K562 (cell line): ENCODE data around the gene COL6A1. TPM values are rescaled to one million over a fixed set of nuclear protein-coding genes. Genes with fewer than 3 reads are reported as not detected.

Source experiments
- ATAC-seq: fragments of 200-7000 bp; cut with Tn5 transposase; 3 replicates; pipeline ENCODE4 v1.9.1; 2020; ENCODE audit warnings: moderate library complexity
- BruUV-seq: library from RNA; stranded (reverse); fragments of 400-500 nt; replicated peaks from 2 replicates; lab custom pipeline; 2021; lab: Mats Ljungman, UMichigan
- CTCF ChIA-PET: fragments of 300-600 bp; formaldehyde crosslinking; extraction: SDS; loops from one replicate; lab custom pipeline; 2021; ENCODE audit warnings: low intra/inter-chr PET ratio; lab: Yijun Ruan, JAX
- POLR2A ChIA-PET: fragments of 300-600, 350-650 bp; sonication (Branson Sonifier 250); formaldehyde crosslinking; extraction: SDS; loops from one replicate; lab custom pipeline; 2021; ENCODE audit warnings: antibody characterized with exemption, inconsistent platforms; lab: Yijun Ruan, JAX
- DNase-seq, 4 experiments: peaks; one replicate each; pipeline versions ENCODE4 v3.0.0 to v3.0.0-alpha.2; 2011 to 2018; ENCODE audit warnings: low spot score in 3 of 4, mixed read lengths in 3 of 4; ENCODE audit errors: extremely low read depth in 1 of 4
- FAIRE-seq: peaks from 2 replicates; lab custom pipeline; 2011; peaks lifted over from hg19 to GRCh38; lab: Jason Lieb, UNC
- H2AFZ ChIP-seq: 2 replicates; pipeline ENCODE4 v1.6.0; 2011; ENCODE audit warnings: low read depth, low read length, control low read depth, inconsistent platforms
- H3K27ac ChIP-seq: fragments of 200-600 bp; 3 replicates; pipeline ENCODE4 v1.8.0; 2011; ENCODE audit warnings: low read depth, mild to moderate bottlenecking, control low read depth, inconsistent platforms, low read length, moderate library complexity, mixed read lengths; ENCODE audit errors: extremely low read depth
- H3K27me3 ChIP-seq, 2 experiments: fragments of 300-600 bp in 1 of 2; 2 replicates in 1 of 2; 3 replicates in 1 of 2; pipeline versions ENCODE4 v1.6.0 to v1.8.0; 2011; ENCODE audit warnings: inconsistent platforms in 2 of 2, low read length in 2 of 2, mild to moderate bottlenecking in 1 of 2, mixed read lengths in 1 of 2, moderate library complexity in 1 of 2; ENCODE audit not compliant: control insufficient read depth in 2 of 2, insufficient read depth in 2 of 2
- H3K36me3 ChIP-seq: fragments of 300-600 bp; 3 replicates; pipeline ENCODE4 v1.8.0; 2011; ENCODE audit warnings: mild to moderate bottlenecking, low read length, inconsistent platforms; ENCODE audit not compliant: control insufficient read depth, insufficient read depth
- H3K4me1 ChIP-seq, 2 experiments: fragments of 200-600 bp in 1 of 2; replicated peaks in 1 of 2; 2 replicates in 1 of 2; 3 replicates in 1 of 2; pipeline versions ENCODE4 v1.5.1 to v1.8.0; 2011; ENCODE audit warnings: inconsistent platforms in 2 of 2, low read length in 2 of 2, mild to moderate bottlenecking in 1 of 2, mixed read lengths in 1 of 2, moderate library complexity in 1 of 2; ENCODE audit not compliant: control insufficient read depth in 2 of 2, insufficient read depth in 2 of 2
- H3K4me2 ChIP-seq: 2 replicates; pipeline ENCODE4 v1.6.1; 2011; ENCODE audit warnings: low read length, control low read depth, inconsistent platforms, mixed read lengths; ENCODE audit not compliant: insufficient read depth
- H3K4me3 ChIP-seq: fragments of 200-600 bp; sonication (generic), shearing (Covaris generic); 2 replicates; pipeline ENCODE4 v1.5.1; 2016; ENCODE audit warnings: control low read depth, inconsistent platforms
- H3K79me2 ChIP-seq: fragments of 200-600 bp; 3 replicates; pipeline ENCODE4 v1.8.0; 2011; ENCODE audit warnings: low read length, inconsistent platforms; ENCODE audit not compliant: control insufficient read depth, insufficient read depth
- H3K9ac ChIP-seq, 2 experiments: 2 replicates each; pipeline versions ENCODE4 v1.6.0 to v1.6.1; 2011; ENCODE audit warnings: low read depth in 2 of 2, low read length in 2 of 2, control low read depth in 1 of 2, inconsistent platforms in 1 of 2, mild to moderate bottlenecking in 1 of 2, mixed read lengths in 1 of 2; ENCODE audit not compliant: insufficient read depth in 1 of 2
- H3K9me1 ChIP-seq: one replicate; pipeline ENCODE4 v1.6.0; 2011; ENCODE audit warnings: inconsistent platforms, mild to moderate bottlenecking, low read length, moderate library complexity; ENCODE audit not compliant: control insufficient read depth, insufficient read depth
- H3K9me3 ChIP-seq: replicated peaks from 2 replicates; pipeline ENCODE4 v1.5.1; 2011; ENCODE audit warnings: low read depth, low read length, inconsistent platforms; ENCODE audit not compliant: control insufficient read depth, insufficient read depth
- H4K20me1 ChIP-seq: replicated peaks from 2 replicates; pipeline ENCODE4 v1.6.1; 2011; ENCODE audit warnings: low read length, inconsistent platforms, mixed read lengths; ENCODE audit not compliant: control insufficient read depth, insufficient read depth
- COPS2 ChIP-seq: fragments of 450-650 bp; conservative IDR thresholded peaks from 2 replicates; pipeline ENCODE4 v1.6.1; 2016; ENCODE audit warnings: mild to moderate bottlenecking, moderate library complexity
- KAT8 ChIP-seq: fragments of 450-650 bp; IDR thresholded peaks from 2 replicates; pipeline ENCODE4 v1.6.1; 2016; ENCODE audit warnings: low read depth, mild to moderate bottlenecking
- PHB2 ChIP-seq: fragments of 450-650 bp; IDR thresholded peaks from 2 replicates; pipeline ENCODE4 v1.6.1; 2017; ENCODE audit warnings: low read depth
- POLR2B ChIP-seq: fragments of 450-650 bp; IDR thresholded peaks from 2 replicates; pipeline ENCODE4 v1.6.1; 2018; ENCODE audit warnings: low read depth; ENCODE audit not compliant: partially characterized antibody
- POLR3A ChIP-seq: IDR thresholded peaks from 2 replicates; pipeline ENCODE4 v1.6.1; 2011; ENCODE audit warnings: borderline replicate concordance, mild to moderate bottlenecking, moderate library complexity; ENCODE audit not compliant: insufficient read length, insufficient read depth; ENCODE audit errors: extremely low read depth
- SRSF7 ChIP-seq: fragments of 200-400 bp; formaldehyde crosslinking; optimal IDR thresholded peaks from 2 replicates; pipeline ENCODE3; 2017; ENCODE audit warnings: mild to moderate bottlenecking, low read depth, low read length
- TAF1 ChIP-seq: IDR thresholded peaks from 2 replicates; pipeline ENCODE4 v1.6.1; 2011; ENCODE audit warnings: mild to moderate bottlenecking, low read length, moderate library complexity; ENCODE audit not compliant: insufficient read depth, control insufficient read depth, severe bottlenecking; ENCODE audit errors: extremely low read depth
- TARDBP ChIP-seq: fragments of 450-650 bp; IDR thresholded peaks from 2 replicates; pipeline ENCODE4 v1.6.1; 2016
- ZNF445 ChIP-seq: fragments of 250-450 bp; sonication (Bioruptor Pico); IDR thresholded peaks from 2 replicates; pipeline ENCODE4 v1.4.0; 2020; ENCODE audit warnings: low read depth, mild to moderate bottlenecking, moderate library complexity
- WGBS: fragments of 100-300 bp; shearing (Covaris generic); methylation state at CpG from one replicate; pipeline ENCODE4 v1.1.6; 2016; ENCODE audit warnings: low coverage, mixed read lengths; ENCODE audit not compliant: insufficient coverage; ENCODE audit errors: missing lambda C conversion rate; 5-methylcytosine and 5-hydroxymethylcytosine counted together
- in situ Hi-C: fragments of 300-500 bp; cut with MboI; formaldehyde crosslinking; loops from 4 replicates; pipeline ENCODE4 v1.15.0; 2018; ENCODE audit warnings: inconsistent platforms, mixed read lengths
- intact Hi-C: fragments of 100-400 bp; cut with micrococcal nuclease; formaldehyde crosslinking; loops from 2 replicates; pipeline ENCODE4 v1.14.2; 2022
- polyA plus RNA-seq, 8 experiments: library from polyadenylated mRNA; depleted of rRNA in 4 of 8; stranded (reverse) in 5 of 8; unstranded in 3 of 8; fragments of >200 nt; fragmentation: Nextera tagmentation in 2 of 8; fragmentation: Illumina TruSeq in 1 of 8; extraction: Ambion mirVana in 2 of 8; extraction: Trizol in 1 of 8; gene quantifications; 2 replicates each; pipeline versions ENCODE4 v1.2.1 to v1.2.3, GENCODE V29; 2011 to 2014; ENCODE audit warnings: inconsistent platforms in 1 of 8, missing spikeins in 1 of 8
- total RNA-seq, 7 experiments: library from RNA; depleted of rRNA in 6 of 7; stranded (reverse); fragments of >200 nt in 6 of 7; fragmentation: Illumina TruSeq in 2 of 7; extraction: Trizol in 2 of 7; gene quantifications; 2 replicates each; pipeline versions ENCODE4 v1.2.1 to v1.2.3, GENCODE V29; 2011 to 2021; ENCODE audit warnings: low replicate concordance in 1 of 7
- TF ChIP-seq, protein P1 (sequence below), 2 experiments: IDR thresholded peaks; 2 replicates each; pipeline ENCODE4 v1.6.1; 2011; ENCODE audit warnings: borderline replicate concordance in 1 of 2, control low read depth in 1 of 2, low read depth in 1 of 2, low read length in 1 of 2, mild to moderate bottlenecking in 1 of 2, mixed read lengths in 1 of 2, moderate library complexity in 1 of 2; ENCODE audit not compliant: insufficient read depth in 1 of 2, insufficient read length in 1 of 2, poor library complexity in 1 of 2, severe bottlenecking in 1 of 2; ENCODE audit errors: extremely low read depth in 1 of 2

COL6A1 gene
- total and polyA plus RNA-seq, 9 of the 15 experiments (the other 6 are each of a cell fraction or from before 2014, with no cell fraction given), result 0.07 to 1.3 (median 0.14) TPM; not detected in 3

DNA sequence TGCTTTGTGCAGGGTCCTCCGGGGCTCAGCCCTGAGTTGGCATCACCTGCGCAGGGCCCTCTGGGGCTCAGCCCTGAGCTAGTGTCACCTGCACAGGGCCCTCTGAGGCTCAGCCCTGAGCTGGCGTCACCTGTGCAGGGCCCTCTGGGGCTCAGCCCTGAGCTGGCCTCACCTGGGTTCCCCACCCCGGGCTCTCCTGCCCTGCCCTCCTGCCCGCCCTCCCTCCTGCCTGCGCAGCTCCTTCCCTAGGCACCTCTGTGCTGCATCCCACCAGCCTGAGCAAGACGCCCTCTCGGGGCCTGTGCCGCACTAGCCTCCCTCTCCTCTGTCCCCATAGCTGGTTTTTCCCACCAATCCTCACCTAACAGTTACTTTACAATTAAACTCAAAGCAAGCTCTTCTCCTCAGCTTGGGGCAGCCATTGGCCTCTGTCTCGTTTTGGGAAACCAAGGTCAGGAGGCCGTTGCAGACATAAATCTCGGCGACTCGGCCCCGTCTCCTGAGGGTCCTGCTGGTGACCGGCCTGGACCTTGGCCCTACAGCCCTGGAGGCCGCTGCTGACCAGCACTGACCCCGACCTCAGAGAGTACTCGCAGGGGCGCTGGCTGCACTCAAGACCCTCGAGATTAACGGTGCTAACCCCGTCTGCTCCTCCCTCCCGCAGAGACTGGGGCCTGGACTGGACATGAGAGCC is 22.7 kb downstream of the COL6A1 start:
- POLR2A ChIA-PET, result interaction anchor here (0.6 to 1.4 kb wide), 2 partner anchors 11 to 95 kb away, joined by 4 to 5 read pairs; no protein-coding TSS in a partner anchor
- no peak overlapping the region for H2AFZ ChIP-seq
- no peaks in the 10 kb centered on the region for H3K9me1 ChIP-seq
- H3K27ac ChIP-seq, result no peak overlapping the region
- H3K36me3 ChIP-seq, result no peaks in the 10 kb centered on the region
- intact Hi-C loops (no loop called here), in situ Hi-C loops (no loop called here)
- H3K79me2 ChIP-seq, result no peaks in the 10 kb centered on the region
- ATAC-seq, result no peak
- no peak for FAIRE-seq
- peaks cover 5 to 40% of the 10 kb centered on the region in 2 experiments; a peak in 3 of 5 replicates for H3K27me3 ChIP-seq
- H3K4me1 ChIP-seq, result peaks cover 0 to 52% of the 10 kb centered on the region in 2 experiments; a peak in 2 of 5 replicates
- H4K20me1 ChIP-seq, result no peaks in the 10 kb centered on the region
- H3K9ac ChIP-seq, result no peak overlapping the region
- no peaks in the 10 kb centered on the region; the same call in 1 of the 2 replicates for H3K9me3 ChIP-seq
- BruUV-seq, result no TSS peak
- DNase-seq, result no peak
- CTCF ChIA-PET, result no interaction called here
- WGBS, result 4% methylated on average over 22 of the region's 24 CpGs
- no peak overlapping the region for H3K4me2 ChIP-seq
- no peak overlapping the region for H3K4me3 ChIP-seq
- TF ChIP-seq TAF1 (no peak), KAT8 (no peak), PHB2 (no peak), POLR3A (no peak), TARDBP (no peak), ZNF445 (CRISPR knock-in tag) (no peak), SRSF7 (no peak), COPS2 (no peak), POLR2B (no peak)
- TF ChIP-seq, protein P1, sequence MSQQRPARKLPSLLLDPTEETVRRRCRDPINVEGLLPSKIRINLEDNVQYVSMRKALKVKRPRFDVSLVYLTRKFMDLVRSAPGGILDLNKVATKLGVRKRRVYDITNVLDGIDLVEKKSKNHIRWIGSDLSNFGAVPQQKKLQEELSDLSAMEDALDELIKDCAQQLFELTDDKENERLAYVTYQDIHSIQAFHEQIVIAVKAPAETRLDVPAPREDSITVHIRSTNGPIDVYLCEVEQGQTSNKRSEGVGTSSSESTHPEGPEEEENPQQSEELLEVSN (IDR thresholded peaks at IDR 0.05; ENCODE audit: borderline replicate concordance in 1 of 2, extremely low read depth in 1 of 2, insufficient read depth in 1 of 2, insufficient read length in 1 of 2, low read depth in 1 of 2, low read length in 1 of 2, poor library complexity in 1 of 2, severe bottlenecking in 1 of 2), result no peak
